ENCODE measurements around the gene GPX2.

- TF ChIP-seq CTCF (IDR thresholded peaks at IDR 0.05) (no peak), POLR2AphosphoS5 (IDR thresholded peaks at IDR 0.05) (no peak), POLR2A (IDR thresholded peaks at IDR 0.05) (no peak), EP300 (IDR thresholded peaks at IDR 0.05) (no peak)
These were observed 8.3 kb upstream of the GPX2 start for GRCh38 chr14:64950889-64951288.
